CD1c-positive myeloid dendritic cell (primary cell): ENCODE results near the gene NWD2.

Source experiments
- DNase-seq: peaks from one replicate; pipeline ENCODE4 v3.0.0-alpha.2; 2016; ENCODE audit errors: extremely low spot score

NWD2 gene

DNA sequence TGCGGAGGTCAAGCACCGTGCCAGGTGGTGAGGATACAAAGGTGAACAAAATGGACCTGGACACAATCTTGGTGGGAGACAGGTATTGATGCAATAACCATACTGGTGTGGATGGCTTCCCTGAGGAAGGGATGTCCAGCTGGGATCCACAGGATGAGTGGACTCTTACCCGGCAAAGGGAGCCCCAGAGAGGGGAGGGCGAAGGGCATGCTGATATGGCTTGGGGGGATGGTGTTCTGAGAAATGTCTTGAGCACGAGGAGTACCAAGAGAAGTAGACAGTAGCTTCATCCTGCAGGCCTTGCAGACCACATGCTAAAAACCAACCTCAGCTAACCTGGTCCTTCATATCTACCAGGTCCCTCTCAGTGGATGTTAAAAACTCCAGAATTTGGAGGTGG is 220.8 kb downstream of the NWD2 start:
- no peak for DNase-seq

DNA sequence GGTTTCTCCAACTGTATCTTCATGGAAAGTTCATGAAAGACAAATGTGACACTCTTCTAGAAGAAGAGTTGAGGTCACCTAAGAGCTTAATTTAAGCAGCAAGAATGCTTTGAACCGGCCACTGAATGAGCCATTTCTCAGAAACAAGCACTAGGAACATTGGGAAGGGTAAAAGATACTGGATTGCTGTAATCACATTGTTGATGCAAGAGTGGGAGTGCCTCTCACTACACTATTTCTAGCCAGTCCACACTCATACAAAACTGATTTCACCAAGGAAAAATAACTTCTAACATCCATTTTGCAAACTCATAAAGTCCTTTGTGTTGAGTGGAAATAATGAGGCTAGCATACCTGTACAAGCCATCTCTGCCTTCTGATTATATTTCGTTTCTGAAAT is 221.3 kb downstream of the NWD2 start:
- DNase-seq = no peak

DNA sequence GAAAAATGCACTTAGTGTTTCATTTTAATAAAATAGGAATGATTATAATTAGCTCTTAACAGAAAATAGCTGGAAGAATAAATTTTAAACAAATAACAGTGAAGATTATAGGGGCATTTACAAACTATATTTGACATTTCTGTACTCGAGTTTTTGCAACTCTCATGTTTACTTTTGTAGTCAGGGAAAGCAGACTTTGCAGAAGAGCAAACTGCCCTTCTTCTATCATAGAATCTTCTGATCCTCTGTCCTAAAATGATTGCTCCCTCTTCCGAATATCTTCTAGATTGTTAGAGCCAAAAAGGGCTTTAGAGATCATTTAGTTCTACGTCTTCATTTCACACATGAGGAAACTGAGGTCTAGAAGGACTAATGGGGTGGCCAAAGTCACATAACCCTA is 222.7 kb downstream of the NWD2 start:
- DNase-seq = no peak

DNA sequence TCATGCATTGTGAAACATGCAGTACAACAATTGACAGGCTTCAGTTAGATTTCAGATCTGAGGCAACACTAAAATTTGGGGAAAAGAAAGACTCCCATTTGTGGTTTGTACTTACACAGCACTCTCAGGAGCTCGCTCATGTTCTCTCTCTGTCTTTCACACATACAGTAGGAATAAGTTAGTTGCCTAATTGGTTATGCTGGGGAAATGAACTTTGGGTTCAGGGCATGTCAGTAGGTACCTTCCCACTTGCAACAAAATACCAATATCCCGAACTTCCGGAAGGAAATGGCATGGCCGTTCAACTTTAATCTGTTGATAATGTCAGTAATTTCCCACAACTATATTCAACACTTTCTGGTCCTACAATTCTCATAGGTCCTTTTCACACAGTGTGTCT is 223.3 kb downstream of the NWD2 start:
- DNase-seq = no peak

DNA sequence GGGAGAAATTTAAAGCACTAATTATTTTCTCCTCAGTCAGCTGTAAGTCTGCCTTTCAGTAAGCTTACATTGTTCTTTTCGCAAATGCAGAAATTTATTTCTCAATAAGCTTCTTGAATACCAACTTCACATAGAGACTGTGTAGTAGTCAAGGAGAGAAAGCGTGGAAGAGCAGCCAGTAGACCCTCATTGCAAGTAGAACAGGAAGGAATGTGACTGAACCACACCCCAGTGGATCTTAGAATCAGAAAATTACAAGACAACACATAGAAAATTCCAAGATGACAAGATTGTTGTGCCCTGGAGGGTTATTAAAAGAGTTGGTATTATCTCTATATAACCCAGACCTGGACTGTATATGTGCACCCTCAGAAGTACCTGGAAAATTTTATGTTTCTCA is 224.7 kb downstream of the NWD2 start:
- DNase-seq = no peak

DNA sequence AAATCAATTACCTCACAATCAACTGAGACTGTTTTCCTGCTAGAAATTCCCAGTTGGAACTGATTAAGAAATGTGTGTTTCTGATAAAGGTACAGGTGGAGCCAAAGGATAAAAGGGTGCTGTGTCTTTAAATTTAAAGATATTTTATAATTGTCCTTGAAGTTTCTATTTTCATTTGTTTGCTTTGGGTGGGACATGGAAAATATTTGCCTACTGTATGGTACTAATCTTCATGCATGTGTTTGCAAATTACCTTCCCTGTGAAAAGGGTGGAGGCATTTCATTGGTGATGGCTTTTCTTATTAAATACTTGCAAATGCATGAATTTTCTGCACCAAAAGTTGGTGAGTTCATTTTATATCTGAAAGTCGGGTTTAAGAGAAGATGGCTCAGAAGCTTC is 225.7 kb downstream of the NWD2 start:
- no peak for DNase-seq

DNA sequence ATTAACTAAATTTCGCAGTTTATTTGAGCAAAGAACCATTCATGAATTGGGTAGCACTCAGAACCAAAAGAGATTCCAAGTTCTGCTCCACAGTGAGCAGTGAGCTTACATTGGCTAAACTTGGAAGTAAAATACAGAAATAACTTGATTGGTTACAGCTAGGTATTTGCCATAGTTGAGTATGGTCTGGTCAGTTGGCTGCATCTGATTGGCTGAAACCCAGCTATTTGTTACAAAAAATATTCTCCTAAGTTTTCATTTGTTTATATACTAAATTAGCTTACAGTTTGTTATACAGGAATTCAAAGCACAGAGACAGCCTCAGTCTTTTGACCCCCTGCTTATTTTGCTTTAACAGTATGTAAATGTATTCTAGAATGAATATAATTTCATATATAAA is 226.6 kb downstream of the NWD2 start:
- no peak for DNase-seq

DNA sequence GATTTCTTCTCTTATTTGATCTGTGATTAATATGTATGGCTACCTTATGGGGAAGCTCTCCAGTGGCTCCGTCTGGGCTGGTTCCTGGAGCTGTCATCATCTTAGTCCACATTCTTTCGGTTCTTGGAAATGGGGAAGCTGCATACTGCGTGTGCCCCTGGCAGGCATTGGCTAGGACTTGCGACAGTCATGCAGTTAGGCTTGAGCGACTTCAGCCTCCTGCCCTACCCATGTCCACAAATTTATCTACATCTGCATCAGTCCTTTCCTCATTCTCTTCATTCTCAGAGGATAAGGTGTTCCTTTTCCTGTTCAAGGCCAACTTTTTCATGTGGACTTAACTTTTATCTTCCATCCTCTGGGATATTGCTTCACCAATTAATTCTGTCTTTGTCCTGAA is 227.4 kb downstream of the NWD2 start:
- peak; percentile 59 for DNase-seq

DNA sequence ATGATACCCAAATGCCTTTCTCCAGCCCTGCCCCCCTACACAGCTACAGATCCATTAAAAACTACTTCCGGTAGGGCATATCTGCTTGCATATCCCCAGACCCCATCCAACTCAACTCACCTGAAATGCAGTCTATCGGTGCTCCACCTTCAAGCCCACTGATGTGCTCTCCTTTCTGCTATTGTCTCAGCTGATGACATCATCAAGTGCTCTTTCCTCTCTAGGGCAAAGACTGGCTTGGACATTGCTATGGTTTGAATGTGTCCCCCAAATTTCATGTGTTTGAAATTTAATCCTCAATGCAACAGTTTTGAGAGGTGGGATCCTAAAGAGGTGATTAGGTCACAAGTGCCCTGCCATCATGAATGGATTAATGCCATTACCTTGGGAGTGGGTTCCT is 229.3 kb downstream of the NWD2 start:
- no peak for DNase-seq

DNA sequence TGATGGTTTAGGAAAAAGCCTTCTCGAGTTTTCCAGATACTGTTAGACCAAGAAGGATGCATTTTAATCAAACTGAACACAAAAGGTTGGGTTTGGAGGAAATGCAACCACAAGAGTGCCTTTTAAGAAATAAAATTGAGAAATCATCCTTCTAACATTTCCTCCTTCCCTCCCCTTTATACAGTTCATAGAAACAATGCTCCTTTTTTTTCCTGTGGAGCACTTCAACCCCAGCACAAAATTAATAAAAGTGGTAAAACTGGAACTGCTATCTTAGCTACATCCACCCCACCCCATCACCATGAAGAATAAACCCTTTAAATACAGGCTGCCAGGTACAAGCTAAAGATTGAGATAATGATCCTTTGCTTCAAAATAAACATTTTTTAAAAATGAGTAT is 230.5 kb downstream of the NWD2 start:
- DNase-seq = no peak

DNA sequence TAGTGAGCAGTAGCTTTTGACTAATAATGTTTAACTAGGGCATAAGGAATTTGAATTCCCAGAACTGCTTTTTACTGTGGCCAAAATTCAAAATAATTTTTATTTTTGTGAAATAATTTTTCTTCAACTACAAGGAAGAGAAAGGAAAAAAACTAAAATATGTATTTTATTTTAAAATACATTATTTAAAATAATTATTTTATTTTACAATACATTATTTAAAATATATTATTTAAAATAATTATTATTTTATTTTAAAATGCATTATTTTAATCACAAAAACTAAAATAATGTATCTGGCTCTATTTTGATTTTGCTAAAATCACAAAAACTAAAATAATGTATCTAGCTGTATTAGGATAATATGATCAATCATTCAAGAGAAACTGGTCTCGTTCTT is 231.2 kb downstream of the NWD2 start:
- no peak for DNase-seq

DNA sequence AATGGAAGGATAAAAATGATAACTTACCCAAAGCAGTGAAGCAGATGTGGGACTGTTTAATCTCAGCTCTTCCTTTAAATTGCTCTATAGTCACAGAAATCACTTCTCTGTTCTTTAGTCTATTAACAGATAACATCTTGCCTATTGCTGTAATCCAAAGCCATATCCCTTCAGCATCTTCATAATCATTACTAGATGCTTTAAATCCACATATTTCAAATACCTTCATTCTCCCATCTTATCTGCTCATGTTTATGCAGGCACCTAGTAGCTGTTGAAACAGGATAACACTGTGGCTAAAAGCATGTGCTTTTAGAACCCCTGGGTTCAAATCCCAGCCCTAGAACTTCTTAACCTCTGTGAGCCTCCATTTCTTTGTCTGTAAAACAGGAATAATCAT is 231.7 kb downstream of the NWD2 start:
- no peak for DNase-seq

DNA sequence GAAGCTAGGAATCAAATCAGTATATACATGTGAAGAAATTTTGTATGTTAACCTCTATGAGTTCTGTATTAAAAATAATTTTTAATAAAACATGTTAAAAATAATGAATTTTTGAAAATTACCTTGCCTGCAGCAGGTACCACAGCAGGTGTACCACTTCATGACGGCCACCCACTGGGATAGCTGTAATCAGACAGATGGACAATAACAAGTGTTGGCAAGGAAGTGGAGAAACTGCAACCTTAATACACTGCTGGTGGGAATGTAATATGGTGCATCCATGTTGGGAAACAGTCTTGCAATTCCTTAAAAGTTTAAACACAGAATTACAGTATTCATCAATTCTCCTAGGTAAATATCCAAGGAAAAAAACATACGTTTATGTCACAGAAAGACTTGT is 232.1 kb downstream of the NWD2 start:
- no peak for DNase-seq

DNA sequence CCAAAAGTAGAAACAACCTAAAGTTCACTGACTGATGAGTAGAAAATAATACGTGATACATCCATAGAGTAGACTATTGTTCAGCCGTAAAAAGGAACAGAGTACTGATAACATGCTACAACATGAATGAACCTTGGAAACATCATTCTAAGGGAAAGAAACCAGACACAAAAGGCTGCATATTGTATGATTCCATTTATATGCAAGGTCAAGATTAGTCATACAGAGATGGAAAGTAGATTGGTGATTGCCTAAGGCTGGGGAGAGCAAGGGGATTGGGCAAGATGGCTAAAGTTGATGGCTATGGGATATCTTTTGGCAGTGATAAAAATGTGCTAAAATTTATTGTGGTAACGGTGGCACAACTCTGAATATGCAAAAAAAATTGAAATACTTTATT is 232.6 kb downstream of the NWD2 start:
- DNase-seq = no peak

DNA sequence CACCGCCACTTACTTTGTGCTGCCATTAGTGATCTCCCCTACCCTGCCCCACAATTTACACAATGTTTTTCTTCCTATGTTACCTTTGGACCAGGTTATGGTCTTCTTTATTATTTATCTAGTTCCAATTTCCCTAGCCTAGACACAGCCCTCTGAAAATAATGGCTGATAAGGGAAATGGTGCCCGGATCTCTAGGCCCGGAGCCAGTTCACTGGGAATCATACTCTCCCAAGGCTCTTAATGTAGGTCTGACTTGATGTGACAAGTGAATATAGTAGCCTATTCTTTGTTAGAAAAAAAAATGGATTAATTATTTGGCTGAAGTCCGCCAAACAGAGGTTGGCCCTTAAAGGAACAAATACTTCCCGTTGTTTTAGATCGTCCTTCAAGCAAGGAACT is 233.6 kb downstream of the NWD2 start:
- no peak for DNase-seq

DNA sequence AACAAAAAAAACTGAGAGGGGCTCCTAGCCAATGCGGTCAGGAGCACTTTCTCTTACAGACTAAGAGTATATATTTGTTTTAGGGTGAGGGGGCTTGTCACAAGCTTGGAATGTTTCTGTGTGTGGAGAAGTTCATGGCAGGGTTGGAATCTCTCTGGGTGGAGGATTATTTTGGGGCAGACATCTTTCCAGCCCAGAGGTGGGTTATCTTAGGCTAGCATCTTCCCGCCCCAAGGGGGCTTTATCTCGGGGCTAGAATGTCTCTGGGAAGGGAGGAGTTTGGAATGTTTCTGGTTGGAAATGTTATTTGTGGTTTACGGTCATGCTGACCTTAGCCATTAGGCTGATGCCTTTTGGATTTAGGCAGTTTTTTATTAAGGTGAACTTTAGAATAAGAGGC is 236.0 kb downstream of the NWD2 start:
- no peak for DNase-seq

DNA sequence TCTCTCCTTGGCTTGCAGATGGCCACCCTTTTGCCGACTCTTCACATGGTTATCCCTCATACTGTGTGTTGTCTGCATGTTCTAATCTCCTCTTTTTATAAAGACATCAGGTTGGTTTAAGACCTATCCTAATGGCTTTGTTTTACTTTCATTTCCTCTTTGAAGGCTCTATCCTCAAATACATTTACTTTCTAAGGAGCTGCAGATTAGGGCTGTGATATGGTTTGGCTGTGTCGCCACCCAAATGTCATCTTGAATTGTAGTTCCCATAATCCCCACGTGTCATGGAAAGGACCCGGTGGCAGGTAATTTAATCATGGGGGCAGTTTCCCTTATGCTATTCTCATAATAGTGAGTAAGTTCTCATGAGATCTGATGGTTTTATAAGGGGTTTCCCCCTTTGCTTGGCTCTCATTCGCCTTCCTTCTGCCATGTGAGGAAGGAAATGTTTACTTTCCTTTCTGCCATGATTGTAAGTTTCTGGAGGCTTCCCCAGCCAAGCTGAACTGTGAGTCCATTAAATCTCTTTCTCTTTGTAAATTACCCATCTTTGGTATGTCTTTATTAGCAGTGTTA is 237.1 kb downstream of the NWD2 start:
- DNase-seq = no peak

DNA sequence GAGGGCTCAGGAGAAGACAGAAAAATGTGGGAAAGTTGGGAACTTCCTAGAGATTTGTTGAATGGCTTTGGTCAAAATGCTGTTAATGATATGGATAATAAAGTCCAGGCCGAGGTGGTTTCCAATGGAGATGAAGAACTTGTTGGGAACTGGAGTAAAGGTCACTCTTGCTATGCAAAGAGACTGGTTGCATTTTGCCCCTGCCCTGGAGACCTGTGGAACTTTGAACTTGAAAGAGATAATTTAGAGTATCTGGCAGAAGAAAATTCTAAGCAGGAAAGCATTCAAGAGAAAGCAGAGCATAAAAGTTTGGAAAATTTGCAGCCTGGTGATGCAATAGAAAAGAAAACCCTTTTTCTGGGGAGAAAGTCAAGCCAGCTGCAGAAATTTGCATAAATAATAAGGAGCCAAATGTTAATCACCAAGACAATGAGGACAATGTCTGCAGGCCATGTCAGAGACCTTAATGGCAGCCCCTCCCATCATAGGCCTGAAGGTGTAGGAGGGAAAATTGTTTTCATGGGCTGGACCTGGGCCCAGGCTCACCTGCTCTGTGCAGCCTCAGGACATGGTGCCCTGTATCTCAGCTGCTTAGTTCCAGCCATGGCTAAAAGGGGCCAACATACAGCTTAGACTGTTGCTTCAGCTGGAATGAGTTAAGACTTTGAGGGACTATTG is 237.8 kb downstream of the NWD2 start:
- DNase-seq = no peak

DNA sequence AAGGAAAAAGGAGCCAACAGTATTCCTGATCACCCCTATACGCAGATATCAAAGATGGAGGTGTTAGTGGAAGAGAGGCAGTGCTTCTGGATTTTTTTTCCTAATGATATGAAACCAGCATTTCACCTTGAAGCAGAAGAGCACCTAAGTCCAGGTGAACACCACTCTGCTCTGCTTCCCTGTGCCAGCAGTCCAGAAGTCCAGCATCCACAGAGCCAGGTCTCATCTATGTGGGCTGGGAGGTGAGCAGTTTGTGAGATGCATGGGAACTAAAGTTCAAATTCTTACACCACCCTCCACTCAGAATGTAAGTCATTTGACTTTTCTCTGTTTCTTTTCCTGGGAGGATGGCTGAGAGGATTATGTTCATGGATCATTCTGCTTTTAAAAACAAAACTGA is 239.1 kb downstream of the NWD2 start:
- no peak for DNase-seq

DNA sequence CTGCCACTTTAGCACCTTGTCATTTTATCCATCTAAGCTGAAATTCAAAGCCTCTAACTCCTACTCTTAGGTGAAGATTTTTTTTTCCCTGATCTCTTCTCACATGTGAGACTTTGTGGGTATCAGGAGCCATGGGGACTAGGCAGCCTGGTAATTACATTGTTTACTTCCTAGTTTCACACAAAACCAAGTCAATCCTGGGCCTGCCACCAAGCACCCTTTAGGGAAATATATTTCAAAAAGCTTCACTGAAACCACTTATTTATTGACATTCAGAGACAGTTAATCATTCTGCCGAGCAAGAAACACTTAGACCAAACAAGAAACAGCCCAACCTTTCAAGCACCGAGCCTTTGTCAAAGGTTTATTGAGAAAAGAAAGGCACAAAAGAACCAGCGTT is 241.6 kb downstream of the NWD2 start:
- no peak for DNase-seq

DNA sequence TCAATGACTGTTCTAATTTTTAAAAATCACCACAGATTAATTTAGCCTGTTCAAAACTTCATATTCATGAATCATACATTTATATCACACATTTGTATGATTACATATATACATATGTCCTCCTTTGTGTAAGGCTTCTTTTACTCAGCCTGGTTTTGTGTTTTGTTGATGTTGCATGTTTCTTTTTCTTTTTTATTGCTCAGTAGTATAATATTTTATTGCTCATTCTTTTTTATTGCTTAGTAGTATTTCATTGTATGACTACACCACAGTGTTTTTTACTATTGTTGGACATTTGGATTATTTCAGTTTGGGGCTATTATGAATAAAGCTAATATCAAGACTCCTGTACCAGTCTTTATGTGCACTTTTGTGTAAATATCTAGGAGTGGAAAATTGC is 243.1 kb downstream of the NWD2 start:
- DNase-seq = no peak

DNA sequence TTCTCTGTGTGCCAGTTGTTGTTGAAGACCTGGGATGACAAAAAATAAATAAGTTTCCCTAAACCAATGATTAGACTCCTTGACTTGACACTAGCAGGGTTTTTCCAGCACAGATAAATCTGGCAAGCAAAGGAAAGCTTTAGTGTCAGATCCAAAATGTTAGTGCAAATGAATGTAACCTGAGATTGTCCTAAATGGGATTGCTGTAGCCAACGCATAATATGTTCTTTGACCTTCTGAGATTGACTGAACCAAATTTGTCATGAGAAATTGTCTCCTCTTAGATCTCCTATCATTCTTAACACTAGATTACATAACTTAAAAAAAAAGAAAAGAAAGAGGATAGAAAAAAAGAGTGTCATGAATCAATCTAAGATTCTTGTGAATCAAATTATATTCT is 245.2 kb downstream of the NWD2 start:
- DNase-seq = no peak

DNA sequence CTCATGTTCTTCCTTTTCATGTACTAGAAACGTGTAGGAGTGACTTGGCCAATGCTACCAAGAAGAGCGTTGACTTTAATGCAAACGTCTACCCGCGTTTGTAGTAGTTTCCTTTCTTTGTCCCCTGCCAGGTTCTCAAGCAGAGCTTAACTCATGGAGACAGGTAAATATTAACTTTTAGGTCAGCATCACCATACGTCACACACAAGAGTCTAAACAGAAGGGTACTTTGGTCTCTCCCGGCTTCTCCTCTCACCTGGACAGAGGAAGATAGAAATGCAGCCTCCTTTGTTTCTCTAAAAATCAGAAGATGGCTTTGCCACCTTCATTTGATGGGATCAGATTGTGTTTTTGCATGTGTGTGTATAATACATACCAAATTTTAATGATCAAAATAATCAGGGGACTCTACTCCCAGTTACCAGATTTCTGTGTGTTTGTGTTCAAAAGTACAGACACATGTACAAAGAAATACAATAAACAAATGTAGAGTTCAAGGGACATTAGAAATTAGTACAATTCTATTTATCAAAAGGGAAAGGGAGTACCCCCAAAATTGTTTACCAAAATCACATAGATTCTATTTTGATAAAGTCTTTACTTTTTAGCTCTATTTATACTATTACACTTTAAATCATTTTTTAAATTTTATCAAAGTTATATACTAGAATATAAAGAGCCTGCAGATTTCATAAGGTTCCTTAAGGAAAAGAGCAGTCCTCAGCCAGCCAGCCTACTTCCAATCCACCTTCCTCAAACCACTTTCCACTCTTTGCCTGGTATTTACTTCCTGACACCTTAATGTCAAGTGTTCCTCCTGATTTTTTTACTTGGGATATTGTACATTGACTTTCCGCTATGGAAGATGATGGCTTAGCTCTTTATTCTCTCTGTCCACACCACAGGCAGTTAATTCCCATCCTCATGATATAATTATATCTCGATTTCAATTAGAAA is 246.1 kb downstream of the NWD2 start:
- no peak for DNase-seq
